HepG2 (cell line): Measurements from ENCODE around the gene MPST. TPM values are rescaled to one million over a fixed set of nuclear protein-coding genes. Genes with fewer than 3 reads are reported as not detected.

Experiments
- ATAC-seq: fragments of 200-7000 bp; cut with Tn5 transposase; 3 replicates; pipeline ENCODE4 v1.9.1; 2020; ENCODE audit warnings: mild to moderate bottlenecking, moderate library complexity
- BruUV-seq: library from RNA; stranded (reverse); fragments of 400-500 nt; replicated peaks from 2 replicates; lab custom pipeline; 2021; lab: Mats Ljungman, UMichigan
- CTCF ChIA-PET: fragments of 300-600 bp; formaldehyde crosslinking; extraction: SDS; loops from one replicate; lab custom pipeline; 2021; ENCODE audit warnings: low total read pairs, inconsistent platforms, low intra/inter-chr PET ratio; lab: Yijun Ruan, JAX
- POLR2A ChIA-PET: fragments of 350-600 bp; sonication (Branson Sonifier 250); formaldehyde crosslinking; loops from one replicate; lab custom pipeline; 2020; ENCODE audit warnings: antibody characterized with exemption, inconsistent platforms; lab: Yijun Ruan, JAX
- DNase-seq: peaks from one replicate; pipeline ENCODE4 v3.0.0-alpha.2; 2015; ENCODE audit warnings: low spot score
- FAIRE-seq: peaks from 3 replicates; lab custom pipeline; 2011; peaks lifted over from hg19 to GRCh38; lab: Jason Lieb, UNC
- H2AFZ ChIP-seq: one replicate; pipeline ENCODE4 v1.6.1; 2011; ENCODE audit warnings: low read length, inconsistent platforms
- H3K27ac ChIP-seq: fragments of 300-600 bp; 3 replicates; pipeline ENCODE4 v1.8.0; 2011; ENCODE audit warnings: mixed run types, mild to moderate bottlenecking, mixed read lengths, low read length, inconsistent platforms; ENCODE audit not compliant: insufficient read depth; ENCODE audit errors: extremely low read length
- H3K27me3 ChIP-seq, 2 experiments: fragments of 200-600 bp in 1 of 2; 2 replicates in 1 of 2; 3 replicates in 1 of 2; pipeline versions ENCODE4 v1.6.0 to v1.8.0; 2011; ENCODE audit warnings: low read length in 2 of 2, mild to moderate bottlenecking in 2 of 2, moderate library complexity in 2 of 2, inconsistent platforms in 1 of 2; ENCODE audit not compliant: insufficient read depth in 2 of 2, control insufficient read depth in 1 of 2
- H3K36me3 ChIP-seq, 2 experiments: fragments of 200-600 bp in 1 of 2; replicated peaks in 1 of 2; 2 replicates in 1 of 2; 3 replicates in 1 of 2; pipeline versions ENCODE4 v1.5.1 to v1.8.0; 2011; ENCODE audit warnings: low read length in 2 of 2, inconsistent platforms in 1 of 2; ENCODE audit not compliant: insufficient read depth in 2 of 2, control insufficient read depth in 1 of 2
- H3K4me1 ChIP-seq: 2 replicates; pipeline ENCODE4 v1.5.1; 2012; ENCODE audit warnings: low read length, inconsistent platforms; ENCODE audit not compliant: insufficient read depth
- H3K4me2 ChIP-seq: 2 replicates; pipeline ENCODE4 v1.6.0; 2011; ENCODE audit warnings: low read depth, low read length, inconsistent platforms
- H3K4me3 ChIP-seq, 3 experiments: fragments of 200-600 bp in 1 of 3; sonication (generic), shearing (Covaris generic) in 1 of 3; replicated peaks in 1 of 3; 2 replicates each; pipeline ENCODE4 v1.5.1; 2011 to 2016; ENCODE audit warnings: low read length in 3 of 3, inconsistent platforms in 2 of 3, low read depth in 2 of 3, mild to moderate bottlenecking in 2 of 3, control low read depth in 1 of 3, mixed read lengths in 1 of 3; ENCODE audit not compliant: insufficient read depth in 1 of 3
- H3K79me2 ChIP-seq: one replicate; pipeline ENCODE4 v1.6.1; 2011; ENCODE audit warnings: low read length, inconsistent platforms; ENCODE audit not compliant: insufficient read depth
- H3K9ac ChIP-seq: 2 replicates; pipeline ENCODE4 v1.6.0; 2011; ENCODE audit warnings: mild to moderate bottlenecking, low read depth, low read length, inconsistent platforms; ENCODE audit not compliant: insufficient read depth
- H3K9me3 ChIP-seq: 2 replicates; pipeline ENCODE4 v1.5.1; 2012; ENCODE audit warnings: mild to moderate bottlenecking, low read length
- H4K20me1 ChIP-seq: 2 replicates; pipeline ENCODE4 v1.6.0; 2011; ENCODE audit warnings: inconsistent platforms, mild to moderate bottlenecking, low read length, moderate library complexity; ENCODE audit not compliant: insufficient read depth
- MBNL3 ChIP-seq: fragments of 250-450 bp; sonication (Bioruptor Pico); conservative IDR thresholded peaks from 2 replicates; pipeline ENCODE4 v1.8.0; 2022; ENCODE audit warnings: mild to moderate bottlenecking, inconsistent platforms
- MIER2 ChIP-seq: IDR thresholded peaks from 2 replicates; pipeline ENCODE4 v1.6.1; 2016; ENCODE audit warnings: missing biosample characterization, missing genetic modification reagents
- NPAS2 ChIP-seq: sonication (generic); formaldehyde crosslinking; IDR thresholded peaks from 2 replicates; pipeline ENCODE4 v1.8.0; 2022; ENCODE audit warnings: mild to moderate bottlenecking, missing genetic modification reagents, borderline replicate concordance
- PHF20 ChIP-seq: sonication (generic); formaldehyde crosslinking; IDR thresholded peaks from 2 replicates; pipeline ENCODE4 v1.5.0; 2020; ENCODE audit warnings: mild to moderate bottlenecking, missing genetic modification reagents
- POGK ChIP-seq: sonication (generic); formaldehyde crosslinking; conservative IDR thresholded peaks from 2 replicates; pipeline ENCODE4 v1.8.0; 2022; ENCODE audit warnings: mild to moderate bottlenecking, moderate library complexity, missing genetic modification reagents
- PRDM15 ChIP-seq: sonication (generic); formaldehyde crosslinking; IDR thresholded peaks from 2 replicates; pipeline ENCODE4 v1.4.0; 2020; ENCODE audit warnings: missing genetic modification reagents
- SCMH1 ChIP-seq: sonication (generic); formaldehyde crosslinking; IDR thresholded peaks from 2 replicates; pipeline ENCODE4 v1.9.0; 2021; ENCODE audit warnings: missing genetic modification reagents, mild to moderate bottlenecking, borderline replicate concordance
- THAP9 ChIP-seq: sonication (generic); formaldehyde crosslinking; IDR thresholded peaks from 2 replicates; pipeline ENCODE4; 2020; ENCODE audit warnings: missing genetic modification reagents, mild to moderate bottlenecking, borderline replicate concordance
- ZFP41 ChIP-seq: sonication (generic); formaldehyde crosslinking; IDR thresholded peaks from 2 replicates; pipeline ENCODE4 v1.4.0; 2020; ENCODE audit warnings: mild to moderate bottlenecking, missing genetic modification reagents, borderline replicate concordance
- ZNF749 ChIP-seq: sonication (generic); formaldehyde crosslinking; IDR thresholded peaks from 2 replicates; pipeline ENCODE4 v1.8.0; 2022; ENCODE audit warnings: mild to moderate bottlenecking, missing genetic modification reagents, moderate library complexity, borderline replicate concordance
- WGBS: methylation state at CpG from one replicate; pipeline ENCODE4 v1.1.6; 2017; ENCODE audit warnings: low lambda C conversion rate; 5-methylcytosine and 5-hydroxymethylcytosine counted together
- in situ Hi-C: cut with HindIII; loops from 2 replicates; pipeline ENCODE4 v1.10.0; 2017; ENCODE audit warnings: low pct_unique_long_range_greater_than_20kb; ENCODE audit not compliant: extremely low pct_ligation_motif_present
- intact Hi-C: fragments of 100-400 bp; cut with micrococcal nuclease; formaldehyde crosslinking; loops from one replicate; pipeline ENCODE4 v1.10.0; 2022; ENCODE audit not compliant: unreplicated experiment
- polyA plus RNA-seq, 8 experiments: library from polyadenylated mRNA; depleted of rRNA in 3 of 8; stranded (reverse) in 7 of 8; unstranded in 1 of 8; fragments of >200 nt; fragmentation: Illumina TruSeq in 4 of 8; extraction: Trizol in 4 of 8; gene quantifications; 2 replicates each; pipeline versions ENCODE4 v1.2.1 to v1.2.3, GENCODE V29; 2011 to 2016; ENCODE audit warnings: low read depth in 4 of 8, missing spikeins in 1 of 8, mixed read lengths in 1 of 8; ENCODE audit not compliant: insufficient read depth in 1 of 8
- total RNA-seq, 5 experiments: library from RNA; depleted of rRNA; stranded (reverse); fragments of >200 nt; fragmentation: Illumina TruSeq; extraction: Trizol; gene quantifications; 2 replicates each; pipeline ENCODE4 v1.2.3, GENCODE V29; 2016; ENCODE audit warnings: low read depth in 1 of 5

The MPST gene
- total and polyA plus RNA-seq, 2 of the 13 experiments (the other 11 are each of a cell fraction or from before 2014, with no cell fraction given): 133 to 141 TPM

GRCh38 chr22:36976606-36977005 is 42.9 kb upstream of the MPST start:
- in situ Hi-C loops: loop anchor here (10.0 kb wide), 1 partner anchor 122 kb away; no protein-coding TSS in a partner anchor
- ATAC-seq: no peak
- CTCF ChIA-PET: interaction anchor here (2.1 kb wide), 1 partner anchor 120 kb away, joined by 11 read pairs; no protein-coding TSS in a partner anchor
- Histone ChIP-seq H4K20me1 (no peaks in the 10 kb centered on the region), H3K9me3 (no peaks in the 10 kb centered on the region), H3K4me2 (no peak overlapping the region), H3K36me3 (no peaks in the 10 kb centered on the region), H2AFZ (no peak overlapping the region), H3K4me3 (no peak overlapping the region)
- WGBS: 43% methylated on average over 4 of the region's 4 CpGs
- FAIRE-seq: no peak
- TF ChIP-seq ZFP41 (CRISPR knock-in tag) (no peak), MIER2 (CRISPR knock-in tag) (no peak), PRDM15 (CRISPR knock-in tag) (no peak), SCMH1 (CRISPR knock-in tag) (no peak), PHF20 (CRISPR knock-in tag) (no peak), POGK (CRISPR knock-in tag) (no peak), MBNL3 (CRISPR knock-in tag) (no peak), ZNF749 (CRISPR knock-in tag) (no peak), THAP9 (CRISPR knock-in tag) (no peak), NPAS2 (CRISPR knock-in tag) (no peak)
- TF ChIP-seq, all 625 proteins: peak for 0
- DNase-seq: no peak
- POLR2A ChIA-PET: interaction anchor here (1.1 to 1.5 kb wide), 2 partner anchors 42 to 56 kb away, joined by 4 to 6 read pairs; partner anchors contain the start of gene TST
- no TSS peak for BruUV-seq
- no peaks in the 10 kb centered on the region for H3K79me2 ChIP-seq
- peaks cover 0 to 21% of the 10 kb centered on the region in 2 experiments; a peak in 2 of 5 replicates for H3K27me3 ChIP-seq
- no peak overlapping the region for H3K27ac ChIP-seq
- intact Hi-C loops: loop anchor here (5.0 kb wide), 1 partner anchor 194 kb away; no protein-coding TSS in a partner anchor
- H3K4me1 ChIP-seq: peaks cover 6% of the 10 kb centered on the region; the same call in 1 of the 2 replicates
- no peak overlapping the region for H3K9ac ChIP-seq
